GM08714 (cell line): ENCODE measurements around the gene OR2V1.
"Not testable (repeated sequence)": the region's sequence is repeated elsewhere in the genome, so short reads cannot be mapped to it uniquely, and the experiment has no call there.

Source experiments
- H3K4me3 ChIP-seq: fragments of 200-500 bp; sonication (Bioruptor generic); 2 replicates; pipeline ENCODE4 v1.5.1; 2014; ENCODE audit warnings: mild to moderate bottlenecking, low read length, inconsistent platforms
- ZNF274 ChIP-seq: IDR thresholded peaks from 2 replicates; pipeline ENCODE4 v1.6.1; 2012; ENCODE audit warnings: mild to moderate bottlenecking, low read depth, low read length

OR2V1 gene

DNA sequence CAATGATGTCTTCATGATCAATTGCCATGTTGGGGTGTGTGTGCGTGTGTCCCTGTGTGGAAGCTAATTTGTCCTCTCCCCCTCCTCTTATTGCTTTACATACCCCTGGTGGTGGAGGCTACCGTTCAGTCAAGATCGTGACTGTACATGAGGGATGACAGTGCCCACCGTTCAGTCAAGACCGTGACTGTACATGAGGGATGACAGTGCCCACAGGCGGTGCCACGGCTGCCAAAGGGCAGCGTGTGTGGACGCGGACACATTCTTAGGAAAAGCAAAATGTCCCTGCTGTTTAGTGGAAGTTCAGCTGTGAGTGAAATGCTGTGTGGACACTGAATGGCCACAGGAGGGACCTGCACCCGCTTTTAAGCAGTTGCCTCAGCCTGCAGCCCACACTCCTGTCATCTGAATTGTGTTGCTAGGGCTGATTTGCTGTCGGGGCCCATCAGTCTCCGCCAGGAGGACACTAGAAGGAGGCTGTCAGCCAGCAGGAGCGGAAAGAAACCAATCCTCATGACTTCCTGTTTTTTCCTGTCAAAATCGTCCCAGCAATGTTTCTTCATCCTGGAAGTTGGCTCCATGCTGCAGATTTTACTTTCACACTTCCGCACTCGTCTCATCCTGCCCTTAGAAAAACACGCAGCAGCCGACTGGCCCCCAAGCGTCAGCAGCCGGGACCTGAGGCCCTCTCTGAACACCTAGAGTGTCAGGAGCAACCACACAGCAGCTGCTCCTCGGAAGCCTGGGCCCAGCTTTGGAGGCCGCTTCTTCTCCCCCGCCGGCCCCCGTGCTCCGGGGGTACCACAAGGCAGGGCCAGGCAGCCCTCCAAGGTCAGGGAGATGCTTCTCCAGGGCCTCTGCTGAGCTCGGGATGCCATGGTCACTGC, 9.1 kb downstream of the OR2V1 start:
- H3K4me3 ChIP-seq = no peak overlapping the region
- TF ChIP-seq ZNF274 = no peak

DNA sequence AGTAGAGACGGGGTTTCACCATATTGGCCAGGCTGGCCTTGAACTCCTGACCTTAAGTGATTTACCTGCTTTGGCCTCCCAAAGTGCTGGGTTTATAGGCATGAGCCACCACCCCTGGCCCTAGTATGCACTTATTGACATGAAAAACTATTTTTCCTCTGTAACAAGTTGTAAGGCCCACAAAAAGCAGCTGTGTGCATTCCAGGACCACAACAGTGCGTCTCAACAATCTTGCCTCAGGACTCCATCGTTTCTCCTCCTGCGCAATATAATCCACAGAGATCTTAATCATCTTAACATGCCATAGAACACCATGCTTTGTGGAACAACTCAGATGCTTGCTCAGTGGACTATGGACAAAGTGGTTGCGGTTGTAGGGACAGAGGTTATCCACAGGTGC, 10.2 kb downstream of the OR2V1 start:
- TF ChIP-seq ZNF274 = no peak
- no peak overlapping the region for H3K4me3 ChIP-seq

DNA sequence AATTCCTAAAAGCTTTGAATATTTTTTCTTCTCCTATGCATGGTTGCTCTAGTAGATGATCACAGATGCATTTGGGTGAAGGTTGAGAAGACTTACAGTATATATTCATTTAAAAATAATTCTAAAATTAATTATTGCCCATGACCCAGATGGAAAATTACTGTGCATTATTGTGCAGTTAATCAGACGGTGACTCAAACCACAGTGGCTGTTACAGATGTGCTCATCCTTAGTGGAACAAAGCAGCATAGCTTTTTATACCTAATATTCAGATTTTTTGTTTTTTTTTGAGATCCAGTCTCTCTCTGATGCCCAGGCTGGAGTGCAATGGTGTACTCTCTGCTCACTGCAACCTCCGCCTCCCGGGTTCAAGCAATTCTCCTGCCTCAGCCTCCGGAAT, 10.7 kb downstream of the OR2V1 start:
- TF ChIP-seq ZNF274 = no peak
- no peak overlapping the region for H3K4me3 ChIP-seq

DNA sequence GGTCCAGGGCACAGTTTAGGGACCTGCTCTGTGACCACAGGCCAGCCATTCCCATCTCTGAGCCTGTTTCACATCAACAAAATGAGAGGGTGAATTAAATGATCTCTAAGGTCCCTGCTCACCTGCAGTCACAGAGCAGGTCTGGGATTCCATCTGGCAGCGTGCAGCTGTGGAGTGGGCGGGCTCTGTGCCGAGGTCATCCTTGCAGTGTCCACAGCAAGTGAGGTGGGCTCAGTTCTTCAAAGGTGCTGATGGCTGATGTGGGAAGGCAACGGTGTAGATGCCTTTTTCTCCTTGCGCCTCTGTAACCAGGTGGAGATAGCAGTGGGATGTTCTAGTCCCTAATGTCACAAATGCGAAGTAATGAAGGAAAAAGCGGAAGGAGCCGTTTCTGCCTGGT, 11.9 kb downstream of the OR2V1 start:
- no peak for TF ChIP-seq ZNF274
- no peak overlapping the region for H3K4me3 ChIP-seq

DNA sequence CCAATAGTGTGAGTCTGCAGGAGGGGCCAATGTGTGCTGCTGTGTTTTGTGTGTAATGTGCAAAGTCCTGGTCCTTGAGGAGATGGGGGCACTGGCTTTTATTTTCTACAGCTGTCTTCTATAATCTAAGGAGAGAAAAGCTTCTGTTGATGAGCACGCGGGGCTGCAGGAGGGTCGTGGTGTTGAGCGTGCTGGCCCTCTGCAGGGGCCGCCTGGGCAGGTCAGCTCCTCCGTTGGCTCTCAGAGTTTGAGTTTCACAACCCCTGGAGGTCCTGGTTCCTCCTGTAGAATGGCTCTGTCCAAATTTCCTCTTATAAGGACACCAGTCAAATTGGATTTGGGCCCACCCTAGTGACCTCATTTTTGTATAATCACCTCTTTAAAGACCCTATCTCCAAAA, 12.6 kb downstream of the OR2V1 start:
- H3K4me3 ChIP-seq = no peak overlapping the region
- no peak for TF ChIP-seq ZNF274

DNA sequence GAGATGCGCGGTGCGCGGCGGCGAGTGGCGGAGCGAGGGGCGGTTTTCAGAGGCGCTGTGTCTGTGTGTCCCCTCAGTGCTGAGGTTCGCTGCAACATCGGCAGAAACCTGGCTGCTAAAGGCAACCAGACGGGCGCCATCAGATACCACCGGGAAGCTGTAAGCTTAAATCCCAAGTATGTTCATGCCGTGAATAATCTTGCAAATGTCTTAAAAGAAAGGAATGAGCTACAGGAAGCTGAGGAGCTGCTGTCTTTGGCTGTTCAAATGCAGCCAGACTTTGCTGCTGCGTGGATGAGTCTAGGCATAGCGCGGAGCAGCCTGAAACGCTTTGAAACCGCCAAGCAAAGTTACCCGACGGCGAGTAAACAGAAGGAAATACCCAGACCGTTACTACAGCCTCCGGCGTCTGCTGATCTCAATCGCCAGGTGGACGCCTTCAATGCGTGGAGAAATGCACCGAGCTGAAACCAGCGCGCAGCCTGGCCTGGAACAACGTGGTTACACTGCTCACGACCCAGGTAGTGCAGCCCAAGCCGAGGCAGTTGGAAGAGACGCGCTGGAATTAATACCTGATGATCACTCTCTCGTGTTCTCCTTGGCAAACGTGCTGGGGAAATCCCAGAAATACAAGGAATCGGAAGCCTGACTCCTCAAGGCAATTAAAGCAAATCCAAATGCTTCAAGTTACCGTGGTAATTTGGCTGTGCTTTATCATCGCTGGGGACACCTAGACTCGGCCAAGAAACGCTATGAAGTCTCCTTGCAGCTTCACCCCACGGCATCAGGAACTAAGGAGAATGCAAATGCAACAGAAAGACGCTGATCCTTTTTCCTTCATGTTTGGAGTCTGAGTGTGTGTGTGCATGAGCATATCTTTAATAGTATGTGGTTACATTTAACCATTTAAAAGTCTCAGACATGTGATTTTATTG, 15.9 kb downstream of the OR2V1 start:
- H3K4me3 ChIP-seq = no peak overlapping the region
- no peak for TF ChIP-seq ZNF274

DNA sequence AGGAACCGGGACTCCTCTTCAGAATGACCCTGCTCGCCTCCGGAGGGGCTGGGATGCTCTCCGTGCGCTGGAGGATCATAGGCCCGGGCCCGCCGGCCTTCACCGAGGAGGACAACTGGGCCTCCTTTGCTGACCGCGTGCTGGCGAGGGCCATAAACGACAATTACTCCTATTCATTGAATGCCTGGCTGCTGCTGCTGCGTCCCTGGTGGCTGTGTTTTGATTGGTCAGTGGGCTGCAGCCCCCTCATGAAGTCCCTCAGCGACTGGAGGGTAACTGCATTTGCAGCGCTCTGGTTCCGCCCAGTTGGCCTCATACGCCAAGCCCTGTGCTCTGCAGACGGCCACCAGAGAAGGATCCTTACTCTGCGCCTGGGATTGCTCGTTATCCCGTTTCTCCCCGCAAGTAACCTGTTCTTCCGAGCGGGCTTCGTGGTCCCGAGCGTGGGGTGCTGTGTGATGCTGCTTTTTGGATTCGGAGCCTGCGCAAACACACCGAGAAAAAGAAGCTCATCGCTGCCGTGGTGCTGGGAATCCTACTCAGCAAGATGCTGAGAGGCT, 16.6 kb downstream of the OR2V1 start:
- no peak overlapping the region for H3K4me3 ChIP-seq
- TF ChIP-seq ZNF274 = no peak

DNA sequence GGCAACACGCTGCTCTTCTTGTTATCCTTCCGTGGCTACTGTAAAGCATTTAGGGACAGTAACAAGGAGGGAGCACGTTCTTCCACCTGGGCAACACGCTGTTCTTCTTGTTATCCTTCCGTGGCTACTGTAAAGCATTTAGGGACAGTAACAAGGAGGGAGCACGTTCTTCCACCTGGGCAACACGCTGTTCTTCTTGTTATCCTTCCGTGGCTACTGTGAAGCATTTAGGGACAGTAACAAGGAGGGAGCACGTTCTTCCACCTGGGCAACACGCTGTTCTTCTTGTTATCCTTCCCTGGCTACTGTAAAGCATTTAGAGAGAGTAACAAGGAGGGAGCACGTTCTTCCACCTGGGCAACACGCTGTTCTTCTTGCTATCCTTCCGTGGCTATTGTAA, 17.4 kb downstream of the OR2V1 start:
- H3K4me3 ChIP-seq = not testable (repeated sequence)

DNA sequence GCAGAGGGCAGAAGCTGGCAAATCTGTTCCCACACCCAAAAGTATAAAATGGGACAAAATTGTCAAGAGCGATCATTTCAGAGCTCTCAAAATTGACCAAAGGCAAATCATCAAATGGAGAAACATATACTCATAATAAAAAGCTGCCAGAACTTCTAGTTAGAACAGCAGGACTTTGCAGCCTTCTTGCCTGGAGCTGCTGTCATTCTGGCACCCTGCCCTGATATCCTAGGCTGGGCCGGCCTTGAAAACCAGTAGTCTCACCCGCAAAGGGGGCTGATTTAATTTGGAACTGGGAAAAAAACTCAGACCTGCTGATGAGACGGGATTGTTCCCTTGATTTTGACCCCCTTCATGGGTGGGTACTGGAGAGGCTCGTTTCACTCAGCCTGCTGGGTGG, 18.5 kb downstream of the OR2V1 start:
- no peak overlapping the region for H3K4me3 ChIP-seq
- TF ChIP-seq ZNF274 = no peak

DNA sequence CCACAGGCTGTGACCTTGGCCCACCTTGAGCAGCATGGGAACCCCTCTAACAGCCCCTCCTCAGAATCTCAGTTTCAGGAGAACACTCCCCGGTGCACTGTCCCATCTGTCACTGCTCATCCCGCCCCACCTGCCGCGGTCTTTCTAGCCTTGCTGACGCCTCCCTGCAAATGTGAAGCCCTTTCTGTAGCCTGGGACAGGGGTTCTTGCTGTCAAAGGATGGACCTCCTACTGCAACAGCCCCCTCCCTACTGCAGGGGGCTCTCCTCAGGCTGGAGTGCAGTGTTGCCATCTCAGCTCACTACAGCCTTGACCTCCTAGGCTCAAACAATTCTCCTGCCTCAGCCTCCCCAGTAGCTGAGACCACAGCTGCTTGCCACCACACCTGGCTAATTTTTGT, 20.0 kb downstream of the OR2V1 start:
- no peak overlapping the region for H3K4me3 ChIP-seq
- TF ChIP-seq ZNF274 = no peak

DNA sequence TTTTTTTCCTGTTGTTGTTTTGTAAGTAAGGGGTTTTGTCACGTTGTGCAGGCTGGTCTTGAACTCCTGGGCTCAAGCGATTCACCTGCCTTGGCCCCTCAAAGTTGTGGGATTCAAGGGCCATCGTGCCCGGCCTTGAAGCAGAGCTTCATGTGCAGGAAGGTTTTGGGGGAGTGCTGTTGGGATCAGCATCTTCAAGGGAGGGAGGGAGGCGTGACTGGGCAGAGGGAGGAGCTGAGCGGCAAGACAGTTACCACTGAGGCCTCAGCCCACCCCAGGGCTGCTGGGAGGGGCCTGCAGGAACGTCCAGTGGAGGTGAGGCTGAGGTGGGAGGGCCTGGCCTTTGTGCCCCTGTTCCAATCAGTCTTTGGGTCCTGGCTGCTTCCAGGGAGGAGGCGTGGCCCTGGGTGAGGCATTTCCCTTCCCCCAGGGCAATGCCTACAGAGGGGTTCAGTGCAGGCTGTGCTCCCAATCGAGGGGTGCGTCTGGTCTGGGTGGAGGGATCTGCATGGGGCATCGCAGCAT, 21.4 kb downstream of the OR2V1 start:
- no peak overlapping the region for H3K4me3 ChIP-seq
- no peak for TF ChIP-seq ZNF274

DNA sequence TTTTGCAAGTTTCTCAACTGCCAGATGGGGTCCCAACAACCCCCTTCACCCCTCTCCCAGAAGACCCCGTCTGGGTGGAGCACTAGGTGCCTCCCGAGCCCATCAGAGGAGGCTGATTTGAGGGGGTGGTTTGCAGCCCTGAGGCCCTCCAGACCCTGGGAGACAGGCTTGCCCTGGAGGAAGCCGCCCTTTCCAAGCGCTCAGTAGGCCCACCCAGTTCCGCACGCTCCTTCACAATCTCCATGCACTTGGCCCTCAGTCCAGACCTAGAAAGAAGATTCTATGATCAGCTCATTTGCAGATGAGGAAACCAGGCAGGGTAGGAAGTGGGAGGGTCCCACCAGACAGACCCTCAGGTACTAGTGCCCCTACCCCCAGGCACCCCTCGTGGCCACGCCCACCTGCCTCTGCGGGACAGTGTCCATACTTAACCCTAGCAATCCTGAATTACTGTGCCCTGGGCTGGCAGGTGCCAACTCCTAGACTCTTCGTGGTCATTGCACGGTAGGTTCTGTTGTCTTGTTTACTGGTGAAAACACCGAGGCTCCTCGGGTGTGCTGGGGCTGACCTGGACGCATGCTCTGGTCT, 22.3 kb downstream of the OR2V1 start:
- no peak for TF ChIP-seq ZNF274
- H3K4me3 ChIP-seq = no peak overlapping the region

DNA sequence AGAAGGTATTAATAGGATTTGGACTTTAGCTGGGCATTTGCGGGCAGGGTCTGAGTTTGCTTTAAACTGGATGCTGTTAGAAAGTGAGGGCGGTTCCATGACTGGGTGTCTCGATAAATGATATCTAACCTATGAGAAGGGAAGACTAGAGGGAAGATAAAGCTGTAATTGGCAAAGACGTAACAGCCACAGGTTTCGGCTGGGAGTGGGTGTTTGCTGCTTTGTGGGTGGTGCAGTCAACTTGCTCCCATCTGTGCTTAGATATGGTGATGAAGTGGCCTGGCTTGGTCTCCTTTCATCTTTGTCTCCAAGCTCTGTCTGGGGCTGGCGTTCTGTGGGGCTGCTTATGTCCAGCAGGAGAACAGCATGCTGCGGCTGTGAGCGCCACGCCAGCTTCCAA, 23.3 kb downstream of the OR2V1 start:
- H3K4me3 ChIP-seq = no peak overlapping the region
- no peak for TF ChIP-seq ZNF274

DNA sequence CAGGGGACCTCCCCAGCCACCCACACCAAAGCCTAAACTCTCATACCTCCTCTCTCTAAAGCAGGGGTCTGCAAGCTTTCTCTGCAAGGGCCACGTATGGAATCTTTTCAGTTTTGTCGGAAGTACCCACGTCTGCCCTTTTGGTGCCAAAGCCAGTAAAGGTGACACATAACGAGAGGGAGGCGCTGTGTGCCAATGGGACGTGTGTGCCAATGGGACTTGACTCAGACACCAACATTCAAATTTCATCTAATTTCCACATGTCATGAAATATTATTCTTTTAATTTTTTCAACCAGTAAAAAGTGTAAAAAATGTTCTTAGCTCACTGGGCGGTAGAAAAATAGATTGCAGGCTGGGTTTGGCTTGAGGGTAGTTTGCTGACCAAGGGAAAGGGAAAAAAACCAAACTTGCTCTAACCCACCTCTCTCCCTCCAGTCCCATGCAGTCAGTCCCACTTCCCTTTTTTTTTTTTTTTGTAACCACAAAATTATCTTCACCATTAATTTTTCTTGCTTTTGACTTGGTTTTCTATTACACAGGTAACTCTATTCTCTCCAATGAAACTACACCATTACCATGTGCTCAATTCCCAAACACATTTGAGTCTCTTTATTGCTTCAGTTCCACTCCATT, 25.5 kb downstream of the OR2V1 start:
- H3K4me3 ChIP-seq = no peak overlapping the region
- TF ChIP-seq ZNF274 = no peak

DNA sequence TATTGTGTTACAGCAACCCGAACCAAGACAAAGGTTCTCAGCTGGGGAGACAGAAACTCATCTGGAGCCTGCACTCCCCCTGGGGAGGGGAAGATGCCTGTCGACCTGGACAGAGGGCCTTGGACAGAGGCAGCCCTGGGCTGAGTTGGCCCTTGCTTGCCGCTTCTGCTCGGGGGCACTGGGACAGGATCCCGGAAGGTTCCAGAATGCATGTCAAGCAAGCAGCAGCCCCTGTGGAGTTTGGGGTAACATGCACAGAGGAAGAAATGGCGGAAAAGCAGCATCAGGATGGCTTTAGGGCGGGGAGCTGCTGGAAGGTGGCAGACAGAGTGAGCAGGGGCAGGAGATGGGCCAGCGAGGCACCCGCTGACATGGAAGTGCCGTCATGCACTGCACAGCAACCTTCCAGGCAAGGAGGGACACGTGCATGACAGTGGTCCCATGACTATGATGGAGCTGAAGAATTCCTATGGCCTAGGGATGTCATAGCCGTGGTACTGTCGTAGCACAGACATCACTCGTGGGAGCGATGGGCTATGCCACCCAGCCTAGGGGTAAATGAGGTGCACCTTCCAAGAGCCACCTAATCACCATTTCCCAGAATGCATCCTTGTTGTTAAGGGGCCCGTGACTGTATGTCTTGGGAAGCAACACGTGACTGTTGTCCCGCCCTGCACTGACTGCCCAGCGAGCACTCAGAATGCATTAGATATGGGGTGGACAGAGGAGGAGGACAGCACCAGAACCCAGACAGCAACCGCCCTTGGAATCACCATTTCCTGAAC, 26.2 kb downstream of the OR2V1 start:
- not testable (repeated sequence) for H3K4me3 ChIP-seq

DNA sequence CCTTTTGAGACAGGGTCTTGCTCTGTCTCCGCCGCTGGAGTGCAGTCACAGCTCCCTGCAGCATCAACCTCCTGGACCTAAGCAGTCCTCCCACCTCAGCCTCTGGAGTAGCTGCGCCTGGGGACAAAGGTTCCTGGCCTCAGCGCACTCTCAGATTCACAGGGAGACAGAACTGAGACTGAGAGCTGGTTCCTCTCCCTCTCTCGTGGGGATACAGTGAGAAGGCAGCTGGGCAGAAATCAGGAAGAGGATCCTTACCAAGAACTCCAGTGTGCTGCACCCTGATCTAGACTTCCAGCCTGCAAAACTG, 26.8 kb downstream of the OR2V1 start:
- H3K4me3 ChIP-seq = not testable (repeated sequence)

DNA sequence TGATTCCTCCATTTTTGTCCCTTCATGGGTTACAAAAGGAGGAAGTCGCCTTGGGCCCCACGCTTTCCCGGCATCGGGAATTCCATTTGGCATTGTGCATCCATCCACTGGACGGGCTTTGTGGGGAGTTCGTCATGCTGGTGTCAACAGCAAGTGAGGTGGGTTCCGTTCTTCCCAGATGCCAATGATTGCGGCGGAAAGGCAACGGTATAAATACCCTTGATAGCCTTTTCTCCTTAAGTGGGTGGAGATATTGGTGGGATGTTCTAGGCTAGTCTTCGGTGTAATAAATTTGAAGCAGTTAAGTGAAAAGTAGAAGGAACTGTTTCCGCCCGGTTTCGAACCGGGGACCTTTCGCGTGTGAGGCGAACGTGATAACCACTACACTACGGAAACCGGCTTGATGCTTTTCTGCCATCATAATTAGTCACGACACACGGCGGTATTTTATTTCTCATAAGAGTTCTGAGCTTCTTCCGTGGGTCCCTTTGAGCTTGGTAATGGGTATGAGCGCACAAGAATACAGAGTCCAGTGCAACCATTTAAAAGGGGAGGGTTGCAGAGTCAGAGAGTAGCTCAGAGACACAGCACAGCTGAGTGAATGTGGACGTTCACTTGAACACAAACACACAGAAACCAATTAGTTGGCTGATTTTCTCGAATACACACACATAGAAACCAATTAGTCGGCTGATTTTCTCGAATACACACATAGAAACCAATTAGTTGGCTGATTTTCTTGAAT, 28.9 kb downstream of the OR2V1 start:
- H3K4me3 ChIP-seq = not testable (repeated sequence)
